Panc1 (cell line): ENCODE data around the gene NDUFAF8.

Experiments used
- POLR2AphosphoS5 ChIP-seq: IDR thresholded peaks from 2 replicates; pipeline ENCODE4 v1.6.1; 2012; ENCODE audit warnings: mild to moderate bottlenecking, low read depth, low read length, moderate library complexity
- SIN3A ChIP-seq: IDR thresholded peaks from 2 replicates; pipeline ENCODE4 v1.6.1; 2012; ENCODE audit warnings: low read depth, mild to moderate bottlenecking, low read length, moderate library complexity, borderline replicate concordance; ENCODE audit not compliant: insufficient read depth
- TF ChIP-seq, protein P1 (sequence below): fragments of 450-650 bp; IDR thresholded peaks from 2 replicates; pipeline ENCODE4 v1.5.1; 2017; ENCODE audit warnings: mild to moderate bottlenecking
- TF ChIP-seq, protein P2 (sequence below), 2 experiments: IDR thresholded peaks; 2 replicates each; pipeline ENCODE4 v1.6.1; 2011 to 2012; ENCODE audit warnings: low read depth in 2 of 2, control low read depth in 1 of 2, low read length in 1 of 2, mild to moderate bottlenecking in 1 of 2, moderate library complexity in 1 of 2; ENCODE audit not compliant: insufficient read depth in 1 of 2

DNA sequence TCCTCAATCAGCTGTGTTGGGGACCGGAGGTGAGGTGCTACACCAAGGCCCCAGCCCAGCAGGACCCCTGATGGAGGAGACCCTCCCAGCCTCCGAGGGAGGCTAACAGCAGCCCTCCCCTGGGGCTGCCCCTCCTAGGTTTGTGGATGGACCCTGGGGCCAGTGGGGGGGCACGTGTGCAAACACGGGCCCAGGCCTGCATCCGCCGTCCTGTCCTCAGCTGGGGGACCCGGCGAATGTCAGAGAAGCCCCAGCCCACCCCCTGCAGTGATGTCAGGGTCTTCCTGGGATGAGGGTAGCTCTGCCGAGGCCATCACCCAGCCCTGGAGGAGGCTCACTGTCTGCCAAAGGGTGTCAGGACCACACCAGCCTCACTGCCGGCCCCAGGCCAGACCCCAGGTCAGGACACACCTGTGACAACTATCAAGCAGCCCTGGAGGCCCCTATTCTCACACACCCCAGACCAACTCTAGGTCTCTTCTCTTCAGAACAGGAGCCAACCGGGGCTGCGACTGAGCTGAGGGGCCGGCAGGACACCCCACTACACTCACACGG is 43.1 kb upstream of the NDUFAF8 start:
- TF ChIP-seq, protein P1, sequence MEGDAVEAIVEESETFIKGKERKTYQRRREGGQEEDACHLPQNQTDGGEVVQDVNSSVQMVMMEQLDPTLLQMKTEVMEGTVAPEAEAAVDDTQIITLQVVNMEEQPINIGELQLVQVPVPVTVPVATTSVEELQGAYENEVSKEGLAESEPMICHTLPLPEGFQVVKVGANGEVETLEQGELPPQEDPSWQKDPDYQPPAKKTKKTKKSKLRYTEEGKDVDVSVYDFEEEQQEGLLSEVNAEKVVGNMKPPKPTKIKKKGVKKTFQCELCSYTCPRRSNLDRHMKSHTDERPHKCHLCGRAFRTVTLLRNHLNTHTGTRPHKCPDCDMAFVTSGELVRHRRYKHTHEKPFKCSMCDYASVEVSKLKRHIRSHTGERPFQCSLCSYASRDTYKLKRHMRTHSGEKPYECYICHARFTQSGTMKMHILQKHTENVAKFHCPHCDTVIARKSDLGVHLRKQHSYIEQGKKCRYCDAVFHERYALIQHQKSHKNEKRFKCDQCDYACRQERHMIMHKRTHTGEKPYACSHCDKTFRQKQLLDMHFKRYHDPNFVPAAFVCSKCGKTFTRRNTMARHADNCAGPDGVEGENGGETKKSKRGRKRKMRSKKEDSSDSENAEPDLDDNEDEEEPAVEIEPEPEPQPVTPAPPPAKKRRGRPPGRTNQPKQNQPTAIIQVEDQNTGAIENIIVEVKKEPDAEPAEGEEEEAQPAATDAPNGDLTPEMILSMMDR = no peak
- TF ChIP-seq POLR2AphosphoS5 (no peak), SIN3A (no peak)
- TF ChIP-seq, protein P2, sequence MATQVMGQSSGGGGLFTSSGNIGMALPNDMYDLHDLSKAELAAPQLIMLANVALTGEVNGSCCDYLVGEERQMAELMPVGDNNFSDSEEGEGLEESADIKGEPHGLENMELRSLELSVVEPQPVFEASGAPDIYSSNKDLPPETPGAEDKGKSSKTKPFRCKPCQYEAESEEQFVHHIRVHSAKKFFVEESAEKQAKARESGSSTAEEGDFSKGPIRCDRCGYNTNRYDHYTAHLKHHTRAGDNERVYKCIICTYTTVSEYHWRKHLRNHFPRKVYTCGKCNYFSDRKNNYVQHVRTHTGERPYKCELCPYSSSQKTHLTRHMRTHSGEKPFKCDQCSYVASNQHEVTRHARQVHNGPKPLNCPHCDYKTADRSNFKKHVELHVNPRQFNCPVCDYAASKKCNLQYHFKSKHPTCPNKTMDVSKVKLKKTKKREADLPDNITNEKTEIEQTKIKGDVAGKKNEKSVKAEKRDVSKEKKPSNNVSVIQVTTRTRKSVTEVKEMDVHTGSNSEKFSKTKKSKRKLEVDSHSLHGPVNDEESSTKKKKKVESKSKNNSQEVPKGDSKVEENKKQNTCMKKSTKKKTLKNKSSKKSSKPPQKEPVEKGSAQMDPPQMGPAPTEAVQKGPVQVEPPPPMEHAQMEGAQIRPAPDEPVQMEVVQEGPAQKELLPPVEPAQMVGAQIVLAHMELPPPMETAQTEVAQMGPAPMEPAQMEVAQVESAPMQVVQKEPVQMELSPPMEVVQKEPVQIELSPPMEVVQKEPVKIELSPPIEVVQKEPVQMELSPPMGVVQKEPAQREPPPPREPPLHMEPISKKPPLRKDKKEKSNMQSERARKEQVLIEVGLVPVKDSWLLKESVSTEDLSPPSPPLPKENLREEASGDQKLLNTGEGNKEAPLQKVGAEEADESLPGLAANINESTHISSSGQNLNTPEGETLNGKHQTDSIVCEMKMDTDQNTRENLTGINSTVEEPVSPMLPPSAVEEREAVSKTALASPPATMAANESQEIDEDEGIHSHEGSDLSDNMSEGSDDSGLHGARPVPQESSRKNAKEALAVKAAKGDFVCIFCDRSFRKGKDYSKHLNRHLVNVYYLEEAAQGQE (IDR thresholded peaks at IDR 0.05; ENCODE audit: insufficient read depth in 1 of 2, low read depth in 2 of 2, low read length in 1 of 2) = no peak
